Neuronal stem cell (in vitro differentiated cells): Measurements from ENCODE around the gene LRRC31.

Experiments used
- DNase-seq: peaks from one replicate; pipeline ENCODE4 v3.0.0-alpha.2; 2013; ENCODE audit warnings: low spot score
- H2AFZ ChIP-seq: one replicate; pipeline ENCODE4 v1.6.1; 2013; ENCODE audit warnings: mild to moderate bottlenecking, low read length, inconsistent platforms
- H2AK5ac ChIP-seq: 2 replicates; pipeline ENCODE4 v1.6.1; 2013; ENCODE audit warnings: low read depth, mild to moderate bottlenecking, inconsistent platforms, low read length, moderate library complexity, mixed read lengths
- H2BK120ac ChIP-seq: 2 replicates; pipeline ENCODE4 v1.6.1; 2013; ENCODE audit warnings: low read depth, mild to moderate bottlenecking, inconsistent platforms, low read length, moderate library complexity, mixed read lengths
- H2BK12ac ChIP-seq: one replicate; pipeline ENCODE4 v1.6.1; 2013; ENCODE audit warnings: low read length, inconsistent platforms
- H2BK15ac ChIP-seq: 2 replicates; pipeline ENCODE4 v1.6.1; 2013; ENCODE audit warnings: mild to moderate bottlenecking, low read length, inconsistent platforms, mixed read lengths
- H2BK5ac ChIP-seq: one replicate; pipeline ENCODE4 v1.6.1; 2013; ENCODE audit warnings: inconsistent platforms, mild to moderate bottlenecking, low read length, moderate library complexity
- H3K14ac ChIP-seq: one replicate; pipeline ENCODE4 v1.6.1; 2013; ENCODE audit warnings: low read length, inconsistent platforms
- H3K18ac ChIP-seq: 2 replicates; pipeline ENCODE4 v1.6.1; 2013; ENCODE audit warnings: low read length, inconsistent platforms
- H3K23ac ChIP-seq: 2 replicates; pipeline ENCODE4 v1.6.1; 2013; ENCODE audit warnings: low read depth, mild to moderate bottlenecking, mixed read lengths, low read length, inconsistent platforms; ENCODE audit not compliant: poor library complexity
- H3K27ac ChIP-seq: replicated peaks from 3 replicates; pipeline ENCODE4 v1.5.1; 2013; ENCODE audit warnings: low read length, inconsistent platforms
- H3K27me3 ChIP-seq, 3 experiments: 2 replicates each; pipeline ENCODE4 v1.6.1; 2013; ENCODE audit warnings: low read length in 3 of 3, mild to moderate bottlenecking in 2 of 3, inconsistent platforms in 1 of 3, low read depth in 1 of 3, mixed read lengths in 1 of 3, moderate library complexity in 1 of 3; ENCODE audit not compliant: control insufficient read depth in 3 of 3, insufficient read depth in 3 of 3
- H3K36me3 ChIP-seq, 2 donors: replicated peaks in 1 of 2; 2 replicates each; pipeline ENCODE4 v1.6.1; 2013; ENCODE audit warnings: low read length in 2 of 2; ENCODE audit not compliant: control insufficient read depth in 2 of 2, insufficient read depth in 2 of 2
- H3K4ac ChIP-seq: 2 replicates; pipeline ENCODE4 v1.6.1; 2013; ENCODE audit warnings: inconsistent platforms, mild to moderate bottlenecking, low read length, moderate library complexity
- H3K4me1 ChIP-seq, 2 donors: 1 replicate in 1 of 2; 2 replicates in 1 of 2; pipeline ENCODE4 v1.6.1; 2013; ENCODE audit warnings: low read length in 2 of 2, low read depth in 1 of 2; ENCODE audit not compliant: control insufficient read depth in 2 of 2, insufficient read depth in 1 of 2
- H3K4me2 ChIP-seq: one replicate; pipeline ENCODE4 v1.6.1; 2013; ENCODE audit warnings: mild to moderate bottlenecking, low read length, inconsistent platforms; ENCODE audit not compliant: insufficient read depth, poor library complexity, severe bottlenecking
- H3K4me3 ChIP-seq, 2 donors: 2 replicates each; pipeline ENCODE4 v1.5.1; 2013; ENCODE audit warnings: low read length in 2 of 2, mild to moderate bottlenecking in 2 of 2, inconsistent platforms in 1 of 2, moderate library complexity in 1 of 2
- H3K79me1 ChIP-seq: one replicate; pipeline ENCODE4 v1.6.1; 2013; ENCODE audit warnings: low read depth, mild to moderate bottlenecking, inconsistent platforms, low read length, moderate library complexity
- H3K9ac ChIP-seq: one replicate; pipeline ENCODE4 v1.6.1; 2013; ENCODE audit warnings: mild to moderate bottlenecking, low read depth, low read length, inconsistent platforms; ENCODE audit not compliant: poor library complexity
- H3K9me3 ChIP-seq, 2 donors: replicated peaks in 1 of 2; 2 replicates each; pipeline versions ENCODE3 to v1.6.1; 2013; ENCODE audit warnings: low read length in 2 of 2, mild to moderate bottlenecking in 2 of 2, inconsistent platforms in 1 of 2, low read depth in 1 of 2, mixed read lengths in 1 of 2, moderate library complexity in 1 of 2; ENCODE audit not compliant: control insufficient read depth in 2 of 2, insufficient read depth in 1 of 2
- H4K8ac ChIP-seq: one replicate; pipeline ENCODE4 v1.6.1; 2013; ENCODE audit warnings: low read depth, mild to moderate bottlenecking, inconsistent platforms, low read length, moderate library complexity
- H4K91ac ChIP-seq: one replicate; pipeline ENCODE4 v1.6.1; 2013; ENCODE audit warnings: low read length, low read depth, mild to moderate bottlenecking, inconsistent platforms; ENCODE audit not compliant: poor library complexity
- WGBS, 2 donors: extraction: QIAGEN DNeasy Blood & Tissue Kit; methylation state at CpG; one replicate each; pipeline ENCODE4 v1.1.7; 2013; ENCODE audit warnings: missing lambda C conversion rate in 2 of 2, mixed read lengths in 1 of 2; ENCODE audit not compliant: insufficient read length in 2 of 2, insufficient replicate concordance in 1 of 2; ENCODE audit errors: extremely low coverage in 2 of 2; 5-methylcytosine and 5-hydroxymethylcytosine counted together

The LRRC31 gene

DNA sequence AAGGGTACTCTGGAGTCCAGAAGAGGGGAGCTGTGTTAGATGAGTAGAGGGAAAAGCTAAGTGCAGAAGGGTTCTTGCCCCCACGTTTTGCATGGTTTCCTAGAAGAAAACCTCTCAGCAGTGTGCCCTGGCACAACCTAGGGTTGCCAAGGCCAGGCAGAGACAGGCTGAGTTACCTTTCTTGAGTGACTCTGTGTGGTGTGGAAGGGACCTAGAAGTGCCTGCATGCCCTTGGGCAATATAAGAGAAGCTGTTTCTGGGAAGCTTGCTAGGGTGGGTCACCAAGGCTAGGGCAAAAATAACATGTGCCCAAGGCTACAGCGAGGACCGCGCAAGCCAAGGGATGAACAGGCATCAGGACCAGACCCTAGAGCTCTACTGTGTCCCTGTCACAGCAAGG is 38.2 kb upstream of the LRRC31 start:
- H3K79me1 ChIP-seq, result no peaks in the 10 kb centered on the region
- no CpG with 5 or more reads among the region's 4 CpGs for WGBS, 2 donors
- H4K8ac ChIP-seq, result no peak overlapping the region
- H4K91ac ChIP-seq, result no peak overlapping the region
- H3K23ac ChIP-seq, result no peak overlapping the region
- H3K4me2 ChIP-seq, result no peak overlapping the region
- H3K4me1 ChIP-seq, result no peaks in the 10 kb centered on the region
- no peak overlapping the region for H3K27ac ChIP-seq
- no peak overlapping the region for H3K14ac ChIP-seq
- H3K27me3 ChIP-seq, result peaks cover 0 to 5% (median 0%) of the 10 kb centered on the region in 3 experiments
- no peaks in the 10 kb centered on the region for H3K36me3 ChIP-seq
- H2BK120ac ChIP-seq, result no peak overlapping the region
- H2BK5ac ChIP-seq, result no peak overlapping the region
- H2AK5ac ChIP-seq, result no peak overlapping the region
- no peak overlapping the region for H3K4me3 ChIP-seq
- H3K18ac ChIP-seq, result no peak overlapping the region
- no peak overlapping the region for H2BK15ac ChIP-seq
- H3K9ac ChIP-seq, result no peak overlapping the region
- H2BK12ac ChIP-seq, result no peak overlapping the region
- no peak overlapping the region for H3K4ac ChIP-seq
- no peak for DNase-seq
- H2AFZ ChIP-seq, result no peak overlapping the region
- no peaks in the 10 kb centered on the region for H3K9me3 ChIP-seq

DNA sequence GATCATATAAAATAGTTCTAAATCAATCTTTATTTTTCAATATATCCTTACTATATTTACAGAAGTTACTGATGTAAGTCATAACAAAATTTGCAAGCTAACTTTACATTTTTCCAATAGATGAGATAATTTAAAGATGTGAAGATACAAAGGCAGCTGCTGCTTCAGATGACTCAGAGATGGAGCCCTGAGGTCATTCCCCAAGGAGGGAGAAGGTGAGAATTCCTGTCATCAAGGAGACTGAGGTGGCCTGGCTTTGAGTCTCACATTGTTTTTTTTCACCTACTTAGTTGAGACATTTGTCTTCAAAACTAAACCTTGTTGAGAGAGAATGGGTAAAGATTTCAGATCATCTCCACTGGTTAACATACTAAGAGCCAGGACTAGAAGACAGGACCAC is 37.7 kb upstream of the LRRC31 start:
- H2BK12ac ChIP-seq, result no peak overlapping the region
- H3K4me3 ChIP-seq, result no peak overlapping the region
- H3K23ac ChIP-seq, result no peak overlapping the region
- no peak overlapping the region for H3K4me2 ChIP-seq
- no peak overlapping the region for H3K14ac ChIP-seq
- H3K27ac ChIP-seq, result no peak overlapping the region
- H3K27me3 ChIP-seq, result peaks cover 0 to 5% (median 0%) of the 10 kb centered on the region in 3 experiments
- H2AK5ac ChIP-seq, result no peak overlapping the region
- no peak overlapping the region for H2AFZ ChIP-seq
- no peak overlapping the region for H4K91ac ChIP-seq
- no peaks in the 10 kb centered on the region for H3K79me1 ChIP-seq
- no peak overlapping the region for H3K9ac ChIP-seq
- no peak overlapping the region for H2BK5ac ChIP-seq
- H3K18ac ChIP-seq, result no peak overlapping the region
- no peaks in the 10 kb centered on the region for H3K9me3 ChIP-seq
- no peak overlapping the region for H2BK120ac ChIP-seq
- no peaks in the 10 kb centered on the region for H3K4me1 ChIP-seq
- H4K8ac ChIP-seq, result no peak overlapping the region
- no peak for DNase-seq
- no peaks in the 10 kb centered on the region for H3K36me3 ChIP-seq
- no peak overlapping the region for H2BK15ac ChIP-seq
- no peak overlapping the region for H3K4ac ChIP-seq

DNA sequence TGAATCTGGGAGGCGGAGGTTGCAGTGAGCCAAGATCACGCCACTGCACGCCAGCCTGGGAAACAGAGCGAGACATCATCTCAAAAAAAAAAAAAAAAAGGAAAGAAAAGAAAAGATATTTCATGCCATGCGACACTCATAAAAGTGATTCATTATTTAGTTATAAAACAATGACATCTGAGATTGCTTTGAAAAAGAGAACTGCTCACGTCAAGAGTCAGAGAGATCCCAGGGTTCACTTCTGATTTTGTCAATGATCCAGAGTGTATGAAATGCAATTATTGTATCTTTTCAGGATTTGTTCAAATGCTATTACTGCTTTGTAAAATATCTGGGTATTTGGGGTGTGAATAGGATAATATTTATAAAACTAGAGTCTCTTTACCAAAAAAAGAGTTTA is 35.7 kb upstream of the LRRC31 start:
- WGBS, 2 donors, result no CpG with 5 or more reads among the region's 6 CpGs
- H2BK5ac ChIP-seq, result no peak overlapping the region

DNA sequence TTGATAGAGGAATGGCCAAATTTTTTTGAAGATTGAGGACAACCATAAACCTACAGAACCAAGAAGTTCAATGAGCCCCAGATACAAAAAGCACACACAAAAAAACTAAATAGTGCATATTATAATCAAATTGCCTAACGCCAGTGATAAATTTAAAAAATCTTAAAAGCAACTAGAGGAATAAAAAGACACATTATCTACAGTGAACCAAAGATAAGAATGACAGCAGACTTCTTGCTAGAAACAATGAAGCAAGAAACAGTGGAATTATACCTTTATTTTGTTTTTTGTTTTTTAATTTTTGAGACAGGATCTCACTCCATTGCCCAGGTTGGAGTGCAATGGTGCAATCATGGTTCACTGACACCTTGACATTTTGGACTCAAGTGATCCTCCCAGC is 31.7 kb upstream of the LRRC31 start:
- no CpG with 5 or more reads among the region's 1 CpG for WGBS, 2 donors
- Histone ChIP-seq H2BK5ac (no peak overlapping the region), H2BK12ac (no peak overlapping the region), H3K23ac (no peak overlapping the region), H3K4ac (no peak overlapping the region), H3K4me3 (no peak overlapping the region), H3K9me3 (peaks cover 0 to 1% of the 10 kb centered on the region in 2 donors), H4K8ac (no peak overlapping the region), H3K27me3 (no peaks in the 10 kb centered on the region), H3K36me3 (no peaks in the 10 kb centered on the region), H2BK120ac (no peak overlapping the region), H4K91ac (no peak overlapping the region), H2BK15ac (no peak overlapping the region), H3K27ac (no peak overlapping the region), H3K9ac (no peak overlapping the region), H3K18ac (no peak overlapping the region), H3K4me2 (no peak overlapping the region), H3K14ac (no peak overlapping the region), H2AK5ac (no peak overlapping the region), H3K4me1 (no peaks in the 10 kb centered on the region), H2AFZ (no peak overlapping the region), H3K79me1 (no peaks in the 10 kb centered on the region)
- no peak for DNase-seq

More for the DNA sequence above, 35.7 kb upstream of the LRRC31 start:
- H3K14ac ChIP-seq, result no peak overlapping the region
- no peak overlapping the region for H3K9ac ChIP-seq
- no peak overlapping the region for H3K18ac ChIP-seq
- no peaks in the 10 kb centered on the region for H3K79me1 ChIP-seq
- H3K4ac ChIP-seq, result no peak overlapping the region
- H2BK15ac ChIP-seq, result no peak overlapping the region
- no peak overlapping the region for H4K91ac ChIP-seq
- H3K23ac ChIP-seq, result no peak overlapping the region
- no peak overlapping the region for H2AK5ac ChIP-seq
- DNase-seq, result no peak
- no peak overlapping the region for H3K4me3 ChIP-seq
- peaks cover 0 to 1% of the 10 kb centered on the region in 2 donors for H3K9me3 ChIP-seq
- H2AFZ ChIP-seq, result no peak overlapping the region
- H4K8ac ChIP-seq, result no peak overlapping the region
- no peak overlapping the region for H3K27ac ChIP-seq
- H3K27me3 ChIP-seq, result peaks cover 0 to 3% (median 0%) of the 10 kb centered on the region in 3 experiments
- H3K4me1 ChIP-seq, result no peaks in the 10 kb centered on the region
- H2BK120ac ChIP-seq, result no peak overlapping the region
- H3K4me2 ChIP-seq, result no peak overlapping the region
- H3K36me3 ChIP-seq, result no peaks in the 10 kb centered on the region
- no peak overlapping the region for H2BK12ac ChIP-seq
